Neural cell (in vitro differentiated cells): Measurements from ENCODE around the gene DCBLD2.

ENCODE experiments used
- EP300 ChIP-seq: fragments of 450-650 bp; conservative IDR thresholded peaks from 2 replicates; pipeline ENCODE4 v1.6.1; 2014; ENCODE audit warnings: antibody characterized with exemption, mild to moderate bottlenecking, moderate library complexity; ENCODE audit not compliant: poor library complexity, severe bottlenecking
- EZH2 ChIP-seq: fragments of 200-600, 300-800 bp; shearing (Covaris generic), sonication (generic); IDR thresholded peaks from 2 replicates; pipeline ENCODE4 v1.6.1; 2014; ENCODE audit warnings: antibody characterized with exemption, low read length, borderline replicate concordance, mild to moderate bottlenecking; ENCODE audit not compliant: insufficient read depth, poor library complexity, severe bottlenecking
- POLR2AphosphoS5 ChIP-seq: IDR thresholded peaks from 2 replicates; pipeline ENCODE4 v1.6.1; 2012
- RAD21 ChIP-seq: fragments of 450-650 bp; conservative IDR thresholded peaks from 2 replicates; pipeline ENCODE4 v1.6.1; 2014; ENCODE audit warnings: antibody characterized with exemption, mild to moderate bottlenecking, moderate library complexity
- SMC3 ChIP-seq: fragments of 450-650 bp; conservative IDR thresholded peaks from 2 replicates; pipeline ENCODE4 v1.6.1; 2014; ENCODE audit warnings: antibody characterized with exemption, mild to moderate bottlenecking, moderate library complexity; ENCODE audit not compliant: poor library complexity
- TAF1 ChIP-seq: IDR thresholded peaks from 2 replicates; pipeline ENCODE4 v1.6.1; 2012; ENCODE audit warnings: low read depth
- TF ChIP-seq, protein P1 (sequence below): fragments of 450-650 bp; IDR thresholded peaks from 2 replicates; pipeline ENCODE4 v1.5.1; 2014; ENCODE audit warnings: antibody characterized with exemption, mild to moderate bottlenecking, moderate library complexity; ENCODE audit not compliant: poor library complexity, severe bottlenecking

DNA sequence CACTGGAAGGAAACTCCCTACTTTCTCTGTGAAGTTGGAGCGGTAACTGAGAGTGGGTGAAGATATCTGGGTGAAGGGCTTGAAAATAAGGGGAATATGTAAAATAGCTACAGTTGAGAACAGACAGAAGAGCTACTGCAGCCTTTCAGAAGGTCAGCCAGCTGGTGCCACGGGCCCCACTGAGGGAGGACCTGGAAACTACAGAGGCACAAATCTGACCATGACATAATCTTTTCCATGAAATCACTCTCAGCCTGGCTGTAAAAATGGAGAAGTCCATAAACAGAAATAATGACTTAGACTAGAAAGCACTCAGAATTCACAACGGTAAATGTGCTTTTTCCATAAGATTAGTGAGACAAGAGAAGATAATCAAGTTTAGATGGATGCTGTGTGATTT, 91.9 kb downstream of the DCBLD2 start:
- TF ChIP-seq, protein P1, sequence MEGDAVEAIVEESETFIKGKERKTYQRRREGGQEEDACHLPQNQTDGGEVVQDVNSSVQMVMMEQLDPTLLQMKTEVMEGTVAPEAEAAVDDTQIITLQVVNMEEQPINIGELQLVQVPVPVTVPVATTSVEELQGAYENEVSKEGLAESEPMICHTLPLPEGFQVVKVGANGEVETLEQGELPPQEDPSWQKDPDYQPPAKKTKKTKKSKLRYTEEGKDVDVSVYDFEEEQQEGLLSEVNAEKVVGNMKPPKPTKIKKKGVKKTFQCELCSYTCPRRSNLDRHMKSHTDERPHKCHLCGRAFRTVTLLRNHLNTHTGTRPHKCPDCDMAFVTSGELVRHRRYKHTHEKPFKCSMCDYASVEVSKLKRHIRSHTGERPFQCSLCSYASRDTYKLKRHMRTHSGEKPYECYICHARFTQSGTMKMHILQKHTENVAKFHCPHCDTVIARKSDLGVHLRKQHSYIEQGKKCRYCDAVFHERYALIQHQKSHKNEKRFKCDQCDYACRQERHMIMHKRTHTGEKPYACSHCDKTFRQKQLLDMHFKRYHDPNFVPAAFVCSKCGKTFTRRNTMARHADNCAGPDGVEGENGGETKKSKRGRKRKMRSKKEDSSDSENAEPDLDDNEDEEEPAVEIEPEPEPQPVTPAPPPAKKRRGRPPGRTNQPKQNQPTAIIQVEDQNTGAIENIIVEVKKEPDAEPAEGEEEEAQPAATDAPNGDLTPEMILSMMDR, result no peak
- TF ChIP-seq EP300 (no peak), TAF1 (no peak), SMC3 (no peak), RAD21 (no peak), POLR2AphosphoS5 (no peak), EZH2 (no peak)
